Osteocyte (in vitro differentiated cells): Measurements from ENCODE around the gene SLC5A12. TPM values are rescaled to one million over a fixed set of nuclear protein-coding genes. Genes with fewer than 3 reads are reported as not detected.

Source experiments
- DNase-seq: peaks from one replicate; pipeline ENCODE4 v3.0.0; 2021; ENCODE audit warnings: mixed read lengths; ENCODE audit not compliant: unreplicated experiment; ENCODE audit errors: extremely low spot score
- H3K27ac Mint-ChIP-seq: one replicate; pipeline ENCODE4 v1.8.0; 2021; ENCODE audit warnings: mild to moderate bottlenecking, mixed read lengths; ENCODE audit not compliant: unreplicated experiment
- H3K27me3 Mint-ChIP-seq: one replicate; pipeline ENCODE4 v1.8.0; 2021; ENCODE audit warnings: mixed read lengths; ENCODE audit not compliant: unreplicated experiment
- H3K36me3 Mint-ChIP-seq: one replicate; pipeline ENCODE4 v1.8.0; 2021; ENCODE audit warnings: mixed read lengths; ENCODE audit not compliant: unreplicated experiment
- H3K4me1 Mint-ChIP-seq: one replicate; pipeline ENCODE4 v1.8.0; 2021; ENCODE audit warnings: mixed read lengths; ENCODE audit not compliant: unreplicated experiment
- H3K4me3 Mint-ChIP-seq: one replicate; pipeline ENCODE4 v1.8.0; 2021; ENCODE audit warnings: mild to moderate bottlenecking, moderate library complexity, mixed read lengths; ENCODE audit not compliant: unreplicated experiment
- H3K9me3 Mint-ChIP-seq: one replicate; pipeline ENCODE4 v1.8.0; 2021; ENCODE audit warnings: mixed read lengths; ENCODE audit not compliant: unreplicated experiment
- total RNA-seq: library from RNA; stranded (reverse); gene quantifications from 2 replicates; pipeline ENCODE4 v1.2.1, GENCODE V29; 2021
- TF ChIP-seq, protein P1 (sequence below): fragments of 200-600 bp; sonication (generic); IDR thresholded peaks from 2 replicates; pipeline ENCODE4 v1.5.0; 2021; ENCODE audit warnings: antibody characterized with exemption, mild to moderate bottlenecking, moderate library complexity

Gene SLC5A12
- total RNA-seq, 1 donor from 2014 or later = 1.2 TPM

DNA sequence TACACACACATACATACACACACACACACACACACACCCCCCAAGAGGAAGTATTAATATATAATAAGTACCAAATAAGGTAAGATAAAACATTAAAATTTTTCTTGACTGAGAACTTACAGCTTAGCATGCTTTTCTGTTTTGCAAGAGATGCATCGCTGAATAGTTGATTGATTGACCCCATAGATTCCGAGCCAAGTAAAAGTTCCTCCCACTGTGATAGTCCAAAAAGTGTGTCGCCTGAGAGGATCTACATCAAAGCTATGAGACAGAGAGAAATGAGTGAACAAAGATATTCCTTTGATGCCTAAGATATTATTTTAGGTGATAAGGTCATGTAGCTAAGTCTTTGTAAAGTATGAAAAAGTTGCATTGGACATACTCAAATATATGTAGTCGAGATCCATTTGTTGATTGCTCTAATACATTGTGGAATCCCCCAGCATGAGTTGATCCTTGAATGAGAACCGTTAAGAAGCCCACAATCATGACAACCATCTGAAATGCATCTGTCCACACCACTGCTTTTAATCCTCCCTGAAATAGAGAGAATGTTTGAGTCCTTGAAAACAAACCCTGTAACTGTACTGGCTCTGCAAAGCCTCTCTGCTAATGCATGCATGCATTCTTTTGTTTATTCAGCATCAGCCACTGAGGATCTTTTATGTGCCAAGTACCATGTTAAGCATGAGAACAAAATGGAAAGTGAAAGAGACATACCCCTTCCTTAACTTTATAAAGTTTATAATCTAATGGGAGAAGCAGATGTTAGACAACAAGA is 18.3 kb downstream of the SLC5A12 start:
- H3K27ac Mint-ChIP-seq = no peak overlapping the region
- no peak overlapping the region for H3K4me3 Mint-ChIP-seq
- H3K36me3 Mint-ChIP-seq = no peaks in the 10 kb centered on the region
- DNase-seq = no peak
- TF ChIP-seq, protein P1, sequence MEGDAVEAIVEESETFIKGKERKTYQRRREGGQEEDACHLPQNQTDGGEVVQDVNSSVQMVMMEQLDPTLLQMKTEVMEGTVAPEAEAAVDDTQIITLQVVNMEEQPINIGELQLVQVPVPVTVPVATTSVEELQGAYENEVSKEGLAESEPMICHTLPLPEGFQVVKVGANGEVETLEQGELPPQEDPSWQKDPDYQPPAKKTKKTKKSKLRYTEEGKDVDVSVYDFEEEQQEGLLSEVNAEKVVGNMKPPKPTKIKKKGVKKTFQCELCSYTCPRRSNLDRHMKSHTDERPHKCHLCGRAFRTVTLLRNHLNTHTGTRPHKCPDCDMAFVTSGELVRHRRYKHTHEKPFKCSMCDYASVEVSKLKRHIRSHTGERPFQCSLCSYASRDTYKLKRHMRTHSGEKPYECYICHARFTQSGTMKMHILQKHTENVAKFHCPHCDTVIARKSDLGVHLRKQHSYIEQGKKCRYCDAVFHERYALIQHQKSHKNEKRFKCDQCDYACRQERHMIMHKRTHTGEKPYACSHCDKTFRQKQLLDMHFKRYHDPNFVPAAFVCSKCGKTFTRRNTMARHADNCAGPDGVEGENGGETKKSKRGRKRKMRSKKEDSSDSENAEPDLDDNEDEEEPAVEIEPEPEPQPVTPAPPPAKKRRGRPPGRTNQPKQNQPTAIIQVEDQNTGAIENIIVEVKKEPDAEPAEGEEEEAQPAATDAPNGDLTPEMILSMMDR = no peak
- no peaks in the 10 kb centered on the region for H3K9me3 Mint-ChIP-seq
- H3K4me1 Mint-ChIP-seq = no peaks in the 10 kb centered on the region
- H3K27me3 Mint-ChIP-seq = peaks cover 11% of the 10 kb centered on the region

DNA sequence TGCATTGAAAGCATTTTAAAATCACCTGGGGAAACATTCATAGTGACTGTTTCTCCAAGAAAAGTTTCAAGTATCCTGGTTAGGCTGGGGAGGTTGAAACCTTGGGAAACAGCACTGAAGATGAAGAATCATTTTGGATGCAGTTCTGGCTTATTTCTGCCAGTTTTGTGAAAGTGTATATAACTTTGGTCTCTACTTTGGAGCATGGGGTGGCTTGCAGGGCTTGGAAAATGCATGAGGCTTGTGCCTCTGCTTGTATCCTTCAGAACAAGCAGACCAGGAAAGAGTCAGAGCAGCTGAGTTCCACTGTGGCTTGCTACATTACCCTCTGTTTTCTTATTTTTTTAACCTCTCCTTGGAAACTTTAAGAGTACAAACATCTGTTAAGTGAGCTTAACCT is 19.5 kb downstream of the SLC5A12 start:
- Mint-ChIP-seq H3K27me3 (peaks cover 8% of the 10 kb centered on the region), H3K9me3 (no peaks in the 10 kb centered on the region), H3K4me3 (no peak overlapping the region), H3K36me3 (no peaks in the 10 kb centered on the region), H3K4me1 (no peaks in the 10 kb centered on the region), H3K27ac (no peak overlapping the region)
- TF ChIP-seq, protein P1 = no peak
- DNase-seq = no peak

DNA sequence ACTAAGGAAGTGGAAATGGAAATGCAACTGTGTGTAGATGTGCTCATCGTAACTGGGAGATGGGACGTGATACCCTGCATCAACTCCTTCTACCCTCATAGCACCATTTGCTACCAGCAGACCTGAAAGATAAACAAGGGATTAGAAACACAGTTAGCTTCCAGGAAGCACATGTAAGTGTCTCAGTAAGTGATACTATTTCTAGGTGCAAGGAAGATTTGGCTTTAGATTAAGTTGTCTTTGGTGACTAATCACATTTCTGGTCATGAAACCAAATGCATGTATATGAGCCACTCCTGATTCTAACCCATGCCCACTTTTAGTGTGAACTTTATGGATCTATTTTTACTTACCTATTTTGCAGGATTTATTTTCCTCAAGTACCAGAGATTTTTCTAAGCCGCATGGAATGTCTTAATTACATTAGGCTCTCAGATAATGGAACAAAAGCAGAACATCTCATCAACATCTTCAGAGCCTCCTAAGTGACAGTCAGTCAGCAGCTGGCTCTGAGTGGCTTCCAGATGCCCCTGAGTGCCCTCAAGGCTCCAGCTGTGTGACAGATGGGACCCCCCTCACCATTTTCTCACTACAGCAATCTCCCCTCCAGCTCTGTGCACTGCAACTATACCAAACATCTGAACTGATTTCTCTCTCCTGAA is 21.2 kb downstream of the SLC5A12 start:
- TF ChIP-seq, protein P1 = no peak
- H3K36me3 Mint-ChIP-seq = no peaks in the 10 kb centered on the region
- no peaks in the 10 kb centered on the region for H3K4me1 Mint-ChIP-seq
- H3K27ac Mint-ChIP-seq = no peak overlapping the region
- H3K4me3 Mint-ChIP-seq = no peak overlapping the region
- H3K27me3 Mint-ChIP-seq = no peaks in the 10 kb centered on the region
- no peaks in the 10 kb centered on the region for H3K9me3 Mint-ChIP-seq
- DNase-seq = no peak

DNA sequence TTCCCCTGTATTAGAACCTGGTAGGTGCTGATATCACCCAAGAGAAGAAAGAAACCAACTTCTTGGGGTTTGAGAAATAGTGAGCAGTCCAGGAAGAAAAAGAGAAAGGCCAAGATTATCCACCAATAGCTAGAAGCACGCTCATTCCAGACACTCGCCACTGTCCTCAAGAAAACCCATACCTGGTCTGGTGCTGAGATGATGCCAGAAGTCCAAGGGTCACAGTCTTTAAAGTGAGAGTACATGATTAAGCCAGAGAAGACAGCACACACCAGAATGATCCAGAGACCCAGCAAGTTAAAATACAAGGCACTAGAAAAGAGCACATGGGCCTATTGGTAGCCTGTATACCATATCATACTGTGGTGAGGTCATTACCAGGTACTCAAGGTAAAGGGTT is 23.6 kb downstream of the SLC5A12 start:
- Mint-ChIP-seq H3K9me3 (no peaks in the 10 kb centered on the region), H3K4me3 (no peak overlapping the region), H3K36me3 (no peaks in the 10 kb centered on the region), H3K27ac (no peak overlapping the region), H3K27me3 (no peaks in the 10 kb centered on the region), H3K4me1 (no peaks in the 10 kb centered on the region)
- TF ChIP-seq, protein P1 = no peak
- DNase-seq = no peak

DNA sequence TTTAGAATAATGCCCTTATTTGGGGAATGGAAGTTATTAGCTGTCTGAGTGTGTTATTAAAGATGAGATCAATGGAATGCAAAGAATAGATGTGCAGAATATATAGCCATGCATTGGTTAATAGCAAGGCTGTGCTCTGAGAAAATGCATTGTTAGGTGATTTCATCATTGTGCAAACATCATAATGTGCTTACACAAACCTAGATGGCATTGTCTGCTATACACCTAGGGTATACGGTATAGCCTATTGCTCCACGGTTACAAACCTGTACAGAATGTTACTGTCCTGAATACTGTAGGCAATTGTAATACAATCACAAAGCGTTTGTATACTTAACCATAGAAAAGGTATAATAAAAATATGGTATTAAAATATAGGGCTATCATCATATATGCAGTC is 25.5 kb downstream of the SLC5A12 start:
- no peak for DNase-seq
- no peak overlapping the region for H3K27ac Mint-ChIP-seq
- H3K4me3 Mint-ChIP-seq = no peak overlapping the region
- TF ChIP-seq, protein P1 = no peak
- H3K4me1 Mint-ChIP-seq = no peaks in the 10 kb centered on the region
- no peaks in the 10 kb centered on the region for H3K27me3 Mint-ChIP-seq
- H3K9me3 Mint-ChIP-seq = no peaks in the 10 kb centered on the region
- H3K36me3 Mint-ChIP-seq = no peaks in the 10 kb centered on the region
